ENCODE results near the gene HMGN1. TPM values are rescaled to one million over a fixed set of nuclear protein-coding genes. Genes with fewer than 3 reads are reported as not detected.

Gene HMGN1
- total and polyA plus RNA-seq, 8 donors: 60.1 to 140 (median 98.1) TPM

DNA sequence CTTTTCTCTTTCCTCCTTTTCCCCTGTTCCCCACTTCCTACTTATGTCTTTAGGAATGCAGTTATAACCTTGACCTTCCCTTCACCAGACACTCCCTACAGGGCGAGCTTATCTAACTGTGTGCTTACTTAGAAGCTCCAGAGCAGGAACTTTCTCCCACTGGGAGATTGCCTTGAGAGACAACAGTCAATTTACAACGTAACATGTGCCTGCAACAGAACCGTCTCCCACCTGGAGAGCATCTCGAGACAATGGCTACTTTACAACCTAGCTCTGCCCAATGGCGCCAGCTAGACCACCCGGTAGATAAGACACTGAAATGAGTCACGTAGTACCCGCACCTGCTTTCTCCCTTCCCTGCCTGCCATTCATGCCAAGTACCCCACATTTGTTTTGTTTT lies 16.7 kb downstream of the HMGN1 start:
- H3K9me3 ChIP-seq: no peaks in the 10 kb centered on the region
- FAIRE-seq (no peak), DNase-seq (peak in 1 of 6 donors; percentile 12), ATAC-seq (no peak)
- no peaks in the 10 kb centered on the region for H3K36me3 ChIP-seq
- H3K4me3 ChIP-seq: no peak overlapping the region
- no peak overlapping the region for H3K27ac ChIP-seq
- H3K4me1 ChIP-seq: no peaks in the 10 kb centered on the region
- H3K27me3 ChIP-seq: no peaks in the 10 kb centered on the region
- no peak for TF ChIP-seq CTCF (IDR thresholded peaks at IDR 0.05)
- WGBS, 2 donors: 65 to 72% methylated on average over 8 of the region's 8 CpGs
- intact Hi-C loops (cut with DNase I): no loop called here

- H3K36me3 ChIP-seq: no peaks in the 10 kb centered on the region
- ATAC-seq (no peak), FAIRE-seq (no peak), DNase-seq (no peak)
- no peaks in the 10 kb centered on the region for H3K27me3 ChIP-seq
- H3K4me3 ChIP-seq: no peak overlapping the region
- intact Hi-C loops (cut with DNase I): no loop called here
- no peaks in the 10 kb centered on the region for H3K4me1 ChIP-seq
- no peaks in the 10 kb centered on the region for H3K9me3 ChIP-seq
- H3K27ac ChIP-seq: no peak overlapping the region
- WGBS, 2 donors: 79 to 87% methylated on average over 6 of the region's 6 CpGs
- TF ChIP-seq CTCF (IDR thresholded peaks at IDR 0.05): no peak
Observed at GRCh38 chr21:39330001-39330400, 18.9 kb downstream of the HMGN1 start.

DNA sequence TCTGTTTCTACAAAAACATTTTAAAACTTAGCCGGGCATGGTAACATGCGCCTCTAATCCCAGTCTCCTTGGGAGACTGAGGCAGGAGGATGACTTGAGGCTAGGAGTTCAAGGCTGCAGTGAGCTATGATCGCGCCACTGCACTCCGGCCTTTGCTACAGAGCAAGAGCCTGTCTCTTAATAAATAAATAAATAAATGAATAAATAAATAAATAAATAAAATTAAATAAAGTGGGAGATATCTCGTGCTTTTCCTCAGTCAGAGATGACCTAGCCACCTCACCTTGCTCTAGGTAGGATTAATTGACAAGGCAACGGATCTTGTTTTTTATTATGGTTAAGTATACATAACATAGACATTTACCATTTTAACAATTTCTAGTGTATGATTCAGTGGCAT lies 21.2 kb downstream of the HMGN1 start:
- DNase-seq: no peak
- Histone ChIP-seq H3K27me3 (no peaks in the 10 kb centered on the region), H3K4me1 (no peaks in the 10 kb centered on the region), H3K27ac (no peak overlapping the region), H3K36me3 (no peaks in the 10 kb centered on the region), H3K9me3 (no peaks in the 10 kb centered on the region), H3K4me3 (no peak overlapping the region)
- FAIRE-seq: no peak
- intact Hi-C loops (cut with DNase I): no loop called here
- WGBS, 2 donors: 93% methylated on average over 7 of the region's 7 CpGs
- TF ChIP-seq CTCF (IDR thresholded peaks at IDR 0.05): no peak
- no peak for ATAC-seq

GRCh38 chr21:39326607-39327307 lies 22.1 kb downstream of the HMGN1 start:
- ATAC-seq (no peak), FAIRE-seq (no peak), DNase-seq (no peak)
- H3K9me3 ChIP-seq: no peaks in the 10 kb centered on the region
- no peak overlapping the region for H3K27ac ChIP-seq
- H3K4me3 ChIP-seq: no peak overlapping the region
- intact Hi-C loops (cut with DNase I): no loop called here
- 90 to 94% methylated on average over 7 of the region's 7 CpGs for WGBS, 2 donors
- TF ChIP-seq CTCF (IDR thresholded peaks at IDR 0.05): no peak
- H3K36me3 ChIP-seq: no peaks in the 10 kb centered on the region
- no peaks in the 10 kb centered on the region for H3K27me3 ChIP-seq
- no peaks in the 10 kb centered on the region for H3K4me1 ChIP-seq

DNA sequence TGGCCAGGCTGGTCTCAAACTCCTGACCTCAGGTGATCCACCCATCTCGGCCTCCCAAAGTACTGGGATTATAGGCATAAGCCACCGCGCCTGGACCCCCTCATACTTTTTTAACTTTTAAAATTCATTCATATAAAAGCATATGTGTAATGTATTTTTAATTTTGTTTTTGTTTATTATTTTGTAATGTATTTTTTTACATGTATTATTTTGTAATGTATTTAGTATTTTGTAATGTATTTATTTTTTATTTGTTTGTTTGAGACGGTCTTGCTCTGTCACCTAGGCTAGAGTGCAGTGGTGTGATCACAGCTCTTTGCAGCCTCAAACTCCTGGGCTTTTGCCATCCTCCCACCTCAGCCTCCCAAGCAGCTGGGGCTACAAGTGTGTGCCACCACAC lies 23.4 kb downstream of the HMGN1 start:
- Histone ChIP-seq H3K9me3 (no peaks in the 10 kb centered on the region), H3K27me3 (no peaks in the 10 kb centered on the region), H3K27ac (no peak overlapping the region), H3K4me1 (no peaks in the 10 kb centered on the region), H3K4me3 (no peak overlapping the region), H3K36me3 (no peaks in the 10 kb centered on the region)
- TF ChIP-seq CTCF (IDR thresholded peaks at IDR 0.05): no peak
- DNase-seq: no peak
- WGBS, 2 donors: 86 to 94% methylated on average over 4 of the region's 4 CpGs
- no peak for ATAC-seq
- intact Hi-C loops (cut with DNase I): no loop called here
- no peak for FAIRE-seq
